DND-41 (cell line): ENCODE results near the gene ELMOD1.

Experiments
- EZH2 ChIP-seq: IDR thresholded peaks from 3 replicates; pipeline ENCODE4 v1.6.1; 2012; ENCODE audit warnings: borderline replicate concordance, low read depth, mild to moderate bottlenecking, moderate library complexity, low read length, inconsistent platforms; ENCODE audit not compliant: severe bottlenecking
- TF ChIP-seq, protein P1 (sequence below): IDR thresholded peaks from 2 replicates; pipeline ENCODE4 v1.5.1; 2012; ENCODE audit warnings: borderline replicate concordance, low read length, moderate library complexity, mild to moderate bottlenecking; ENCODE audit not compliant: poor library complexity, severe bottlenecking; ENCODE audit errors: extremely low read depth

GRCh38 chr11:107665018-107665417, 74.1 kb downstream of the ELMOD1 start:
- TF ChIP-seq, protein P1, sequence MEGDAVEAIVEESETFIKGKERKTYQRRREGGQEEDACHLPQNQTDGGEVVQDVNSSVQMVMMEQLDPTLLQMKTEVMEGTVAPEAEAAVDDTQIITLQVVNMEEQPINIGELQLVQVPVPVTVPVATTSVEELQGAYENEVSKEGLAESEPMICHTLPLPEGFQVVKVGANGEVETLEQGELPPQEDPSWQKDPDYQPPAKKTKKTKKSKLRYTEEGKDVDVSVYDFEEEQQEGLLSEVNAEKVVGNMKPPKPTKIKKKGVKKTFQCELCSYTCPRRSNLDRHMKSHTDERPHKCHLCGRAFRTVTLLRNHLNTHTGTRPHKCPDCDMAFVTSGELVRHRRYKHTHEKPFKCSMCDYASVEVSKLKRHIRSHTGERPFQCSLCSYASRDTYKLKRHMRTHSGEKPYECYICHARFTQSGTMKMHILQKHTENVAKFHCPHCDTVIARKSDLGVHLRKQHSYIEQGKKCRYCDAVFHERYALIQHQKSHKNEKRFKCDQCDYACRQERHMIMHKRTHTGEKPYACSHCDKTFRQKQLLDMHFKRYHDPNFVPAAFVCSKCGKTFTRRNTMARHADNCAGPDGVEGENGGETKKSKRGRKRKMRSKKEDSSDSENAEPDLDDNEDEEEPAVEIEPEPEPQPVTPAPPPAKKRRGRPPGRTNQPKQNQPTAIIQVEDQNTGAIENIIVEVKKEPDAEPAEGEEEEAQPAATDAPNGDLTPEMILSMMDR, result no peak
- no peak for TF ChIP-seq EZH2
